GM18867 (cell line): ENCODE data around the gene ELAC2.

ENCODE experiments used
- ATAC-seq: cut with Tn5 transposase; IDR thresholded peaks from one replicate; pipeline ENCODE4 v1.9.1; 2021; ENCODE audit warnings: mild to moderate bottlenecking, moderate library complexity; ENCODE audit not compliant: unreplicated experiment

ELAC2 gene

GRCh38 chr17:13024526-13025257 lies 6.9 kb upstream of the ELAC2 start:
- peak; percentile 81 for ATAC-seq

- ATAC-seq: peak; percentile 38
Measured at GRCh38 chr17:13024016-13024415, 6.2 kb upstream of the ELAC2 start.

DNA sequence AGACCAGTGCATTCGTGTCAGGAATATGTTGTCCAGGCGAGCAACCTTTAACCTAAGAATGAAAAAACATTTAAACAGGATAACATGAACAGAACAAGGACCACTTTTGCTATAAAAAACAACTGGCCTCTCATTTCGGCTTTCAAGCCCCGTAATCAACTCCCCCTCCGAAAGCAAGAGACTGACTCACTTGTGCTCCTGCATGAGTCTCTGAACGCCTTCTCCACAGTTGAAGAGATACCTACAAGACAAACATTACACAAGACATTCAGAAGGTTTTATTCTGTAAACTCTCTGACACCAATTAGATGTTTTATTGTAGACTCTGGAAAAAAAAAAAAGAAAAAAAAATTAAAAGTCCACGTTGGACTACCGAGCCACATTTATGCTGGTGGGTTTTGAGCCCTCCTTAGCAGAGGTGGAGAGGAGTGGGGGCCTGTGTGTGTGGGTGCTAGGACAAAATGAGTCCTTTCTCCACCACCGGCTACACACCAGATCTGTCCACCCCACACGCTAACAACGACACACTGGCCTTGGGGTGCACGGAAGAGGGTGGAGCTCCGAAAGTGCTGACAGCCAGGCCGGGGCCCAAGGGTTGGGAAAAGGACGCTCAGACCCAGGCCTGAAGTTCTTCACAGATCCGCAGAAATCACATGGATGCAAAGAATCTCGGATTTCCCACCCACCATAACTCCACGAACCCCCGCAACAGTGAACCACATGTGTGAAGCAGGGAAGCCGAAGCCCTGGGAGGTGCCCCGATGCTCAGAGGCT lies 759 bp downstream of the ELAC2 start:
- ATAC-seq: peak; percentile 23

DNA sequence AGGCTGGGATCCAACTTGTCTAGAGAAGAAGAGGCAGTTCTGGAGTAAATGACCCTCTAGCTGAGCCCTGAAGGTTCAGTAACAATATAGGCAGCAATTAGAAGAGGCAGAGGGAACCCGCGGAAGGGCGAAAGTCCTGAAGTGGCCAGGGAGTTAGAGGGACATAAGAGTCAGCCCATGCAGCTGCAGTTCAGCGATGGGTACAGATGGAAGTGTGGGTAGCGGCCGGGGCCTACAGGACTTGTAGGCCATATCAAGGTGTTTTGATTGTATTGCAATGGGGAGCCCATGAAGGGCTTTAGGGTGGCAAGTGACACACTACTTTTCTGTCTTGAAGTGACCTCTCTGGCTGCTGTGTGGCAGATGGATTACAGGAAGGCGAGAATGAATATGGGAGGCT lies 3.0 kb downstream of the ELAC2 start:
- ATAC-seq: no peak

GRCh38 chr17:13010959-13011358 lies 6.9 kb downstream of the ELAC2 start:
- ATAC-seq: no peak

DNA sequence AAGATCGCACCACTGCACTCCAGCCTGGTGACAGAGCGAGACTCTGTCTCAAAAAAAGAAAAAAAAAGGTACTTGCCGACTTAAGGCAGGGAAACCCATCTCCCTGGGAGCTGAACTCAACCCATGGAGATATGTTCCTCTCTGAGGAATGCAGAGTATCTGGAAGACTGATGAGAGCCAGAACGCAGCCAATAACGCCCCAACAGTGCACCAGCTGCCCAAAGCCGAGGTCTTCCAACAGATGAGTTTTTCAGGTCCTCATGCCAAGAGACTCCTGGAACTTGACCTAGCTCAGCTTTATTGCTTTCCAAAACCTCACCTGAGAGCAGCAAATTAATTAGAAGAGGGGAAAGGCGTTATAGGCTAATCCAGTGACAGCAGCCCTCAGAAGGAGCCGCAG lies 9.4 kb downstream of the ELAC2 start:
- ATAC-seq: no peak

- ATAC-seq: no peak
Measured at GRCh38 chr17:13005530-13005929, 12.3 kb downstream of the ELAC2 start.

DNA sequence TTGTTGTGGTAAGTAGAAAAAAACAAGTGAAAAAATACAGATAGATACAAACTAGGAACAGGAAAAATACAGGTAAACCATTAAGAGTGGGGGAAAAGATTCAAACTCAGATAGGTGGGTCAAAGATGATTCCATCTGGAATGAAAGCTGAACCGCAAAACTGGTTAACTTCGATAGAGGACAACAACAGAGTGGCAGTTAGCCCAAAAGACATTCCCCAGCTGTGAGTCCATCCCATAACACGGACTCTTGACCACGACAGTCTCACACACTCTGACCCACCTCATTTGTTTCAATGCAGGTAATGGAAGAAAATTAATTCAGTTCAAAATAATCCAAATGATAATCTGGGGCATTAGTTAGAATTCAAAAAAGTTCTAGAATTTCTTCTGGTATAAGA lies 13.5 kb downstream of the ELAC2 start:
- ATAC-seq: no peak

DNA sequence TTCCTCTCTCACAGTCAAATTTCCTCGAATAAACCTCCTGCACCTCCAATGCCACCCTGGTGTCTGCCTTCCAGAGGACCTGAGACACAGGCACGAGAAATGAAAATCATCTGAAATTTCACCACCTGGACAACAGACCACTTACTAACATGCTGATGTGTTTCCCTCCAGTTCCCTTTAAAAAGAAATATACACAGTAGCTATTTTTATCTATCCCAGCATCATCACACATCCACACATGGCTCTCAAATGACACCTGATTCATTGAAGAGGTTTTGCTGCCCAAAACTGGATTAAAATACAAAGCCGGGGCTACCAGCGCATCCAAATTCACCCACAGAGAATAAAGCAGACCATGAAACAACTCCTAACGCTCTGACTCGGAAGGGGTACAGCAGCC lies 13.9 kb downstream of the ELAC2 start:
- no peak for ATAC-seq

- no peak for ATAC-seq
Measured at GRCh38 chr17:13003454-13003851, 14.4 kb downstream of the ELAC2 start.

DNA sequence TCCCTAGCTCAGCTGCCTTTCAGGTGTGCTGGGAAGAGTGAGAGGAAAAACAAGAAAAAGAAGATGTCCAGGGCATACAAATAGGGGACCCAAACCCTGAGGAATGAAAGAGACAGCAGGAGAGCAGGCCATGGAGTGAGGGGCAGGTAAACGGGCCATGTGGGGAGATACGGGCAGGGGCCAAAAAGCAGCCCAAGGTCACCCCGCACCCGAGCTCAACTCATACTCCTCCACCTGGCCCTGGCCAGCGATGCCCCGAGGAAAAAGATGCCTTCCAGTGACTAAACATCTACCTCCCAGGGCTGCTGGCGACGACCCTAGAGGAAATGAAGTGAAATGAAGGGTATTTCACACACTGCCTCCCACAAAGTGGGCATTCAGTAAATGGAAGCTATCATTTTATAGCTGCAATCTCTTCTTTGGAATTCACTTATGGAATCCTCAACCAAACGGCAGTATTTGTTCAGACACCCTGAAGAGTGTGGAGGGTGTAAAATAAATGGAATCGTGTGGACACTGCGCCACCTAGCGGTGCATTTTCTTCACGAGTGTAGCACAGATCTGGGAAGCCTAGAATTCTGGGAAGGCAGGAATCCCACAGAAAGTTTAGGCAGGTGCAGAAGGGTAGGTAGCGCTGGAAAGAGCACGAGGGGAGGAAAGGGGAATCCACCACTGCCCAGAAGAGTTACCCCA lies 14.9 kb downstream of the ELAC2 start:
- ATAC-seq: no peak

- no peak for ATAC-seq
Measured at GRCh38 chr17:13001991-13002615, 15.7 kb downstream of the ELAC2 start.

DNA sequence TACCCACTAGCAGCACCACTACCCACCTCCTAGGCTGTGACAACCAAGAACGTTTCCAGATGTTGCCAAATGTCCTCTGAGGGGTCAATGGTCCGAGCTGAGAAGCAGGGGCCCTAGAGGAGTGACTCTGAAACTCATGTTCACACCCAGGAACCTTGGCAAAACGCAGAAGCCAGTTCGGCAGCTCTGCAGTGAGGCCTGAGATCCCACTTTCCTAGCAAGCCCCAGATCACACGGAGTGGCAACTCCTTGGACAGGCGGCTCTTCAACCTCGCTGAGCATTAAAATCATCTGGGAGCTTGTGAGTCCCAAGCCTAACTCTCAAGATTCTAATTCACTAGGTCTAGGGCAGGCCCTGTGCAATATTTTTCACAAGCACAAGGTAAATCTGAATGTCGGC lies 17.3 kb downstream of the ELAC2 start:
- no peak for ATAC-seq

DNA sequence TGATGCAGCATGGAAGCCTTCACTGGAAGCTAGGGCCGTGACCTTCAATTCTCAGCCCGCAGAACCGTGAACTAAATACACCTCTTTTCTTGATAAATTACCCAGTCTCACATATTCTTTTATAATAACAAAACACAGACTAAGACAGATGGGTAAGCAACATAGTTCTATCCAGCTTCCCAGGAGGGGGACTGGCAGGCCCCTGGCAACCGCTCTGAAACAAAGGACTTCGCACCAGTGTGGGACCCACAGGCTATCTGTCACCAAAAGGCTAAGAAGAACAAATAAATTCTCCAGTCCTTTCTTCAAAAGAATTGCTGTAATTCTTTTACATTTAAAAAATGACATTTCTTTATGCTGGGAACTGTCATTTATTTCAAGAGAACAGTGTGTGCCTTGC lies 19.0 kb downstream of the ELAC2 start:
- no peak for ATAC-seq

DNA sequence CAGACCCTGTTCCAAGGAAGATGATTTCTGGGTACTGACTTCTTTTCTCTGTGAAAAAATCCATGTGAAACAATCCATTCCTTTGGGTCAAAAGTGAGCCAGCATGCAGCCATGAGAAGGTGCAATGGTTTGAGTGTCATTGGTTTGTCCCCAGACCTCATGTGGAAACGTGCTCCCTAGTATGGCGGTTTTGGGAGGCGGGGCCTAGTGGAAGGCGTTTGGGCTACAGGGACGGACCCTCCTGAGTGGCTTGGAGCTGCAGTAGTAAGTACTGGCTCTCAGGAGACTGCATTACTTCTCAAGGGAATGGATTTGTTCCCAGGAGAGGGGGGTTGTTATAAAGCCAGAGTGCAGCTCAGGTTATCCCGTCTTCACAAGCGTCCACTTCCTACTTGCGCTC lies 19.4 kb downstream of the ELAC2 start:
- ATAC-seq: no peak

- no peak for ATAC-seq
Measured at GRCh38 chr17:12996941-12997340, 20.9 kb downstream of the ELAC2 start.

GRCh38 chr17:12996357-12996756 lies 21.5 kb downstream of the ELAC2 start:
- no peak for ATAC-seq

- no peak for ATAC-seq
Measured at GRCh38 chr17:12995896-12996295, 21.9 kb downstream of the ELAC2 start.

- ATAC-seq: no peak
Measured at GRCh38 chr17:12995106-12995895, 22.5 kb downstream of the ELAC2 start.

GRCh38 chr17:12994341-12995074 lies 23.3 kb downstream of the ELAC2 start:
- no peak for ATAC-seq
